Measurements from ENCODE around the gene MZB1.

Gene MZB1

DNA sequence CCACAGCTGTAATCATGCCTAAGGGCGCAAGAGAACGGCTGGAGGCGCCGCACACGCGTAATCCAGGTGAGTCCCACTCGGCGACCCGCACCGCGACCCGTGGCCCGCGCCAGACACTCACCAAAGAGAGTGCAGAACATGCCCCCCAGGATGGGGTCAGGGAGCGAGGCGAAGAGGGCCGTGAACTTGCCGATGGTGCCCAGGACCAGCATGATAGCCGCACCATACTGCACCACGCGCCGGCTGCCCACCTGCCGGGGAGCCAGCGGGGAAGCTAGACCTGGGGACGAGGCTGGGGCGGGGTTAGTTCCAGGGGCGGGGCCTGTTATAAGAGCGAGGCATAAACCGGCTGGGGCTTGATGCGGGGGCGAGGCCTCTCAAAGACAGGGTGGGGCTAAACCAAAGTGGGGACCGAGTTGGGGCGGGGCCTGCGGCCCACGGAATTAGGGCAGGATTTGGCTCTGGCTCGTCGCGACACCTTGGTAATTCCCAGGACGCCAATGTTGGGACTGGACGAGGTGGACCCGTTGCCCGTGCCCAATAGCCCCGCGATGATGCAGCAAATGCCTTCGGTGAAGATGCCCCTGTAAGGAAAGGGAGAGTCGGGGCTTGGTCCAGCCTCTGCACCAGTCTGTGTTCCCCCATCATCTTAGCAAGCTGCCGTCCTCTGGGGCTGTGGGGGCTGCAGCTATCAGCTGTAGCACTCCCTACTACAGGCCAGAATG, 11.4 kb downstream of the MZB1 start:
- TF ChIP-seq, protein P1, sequence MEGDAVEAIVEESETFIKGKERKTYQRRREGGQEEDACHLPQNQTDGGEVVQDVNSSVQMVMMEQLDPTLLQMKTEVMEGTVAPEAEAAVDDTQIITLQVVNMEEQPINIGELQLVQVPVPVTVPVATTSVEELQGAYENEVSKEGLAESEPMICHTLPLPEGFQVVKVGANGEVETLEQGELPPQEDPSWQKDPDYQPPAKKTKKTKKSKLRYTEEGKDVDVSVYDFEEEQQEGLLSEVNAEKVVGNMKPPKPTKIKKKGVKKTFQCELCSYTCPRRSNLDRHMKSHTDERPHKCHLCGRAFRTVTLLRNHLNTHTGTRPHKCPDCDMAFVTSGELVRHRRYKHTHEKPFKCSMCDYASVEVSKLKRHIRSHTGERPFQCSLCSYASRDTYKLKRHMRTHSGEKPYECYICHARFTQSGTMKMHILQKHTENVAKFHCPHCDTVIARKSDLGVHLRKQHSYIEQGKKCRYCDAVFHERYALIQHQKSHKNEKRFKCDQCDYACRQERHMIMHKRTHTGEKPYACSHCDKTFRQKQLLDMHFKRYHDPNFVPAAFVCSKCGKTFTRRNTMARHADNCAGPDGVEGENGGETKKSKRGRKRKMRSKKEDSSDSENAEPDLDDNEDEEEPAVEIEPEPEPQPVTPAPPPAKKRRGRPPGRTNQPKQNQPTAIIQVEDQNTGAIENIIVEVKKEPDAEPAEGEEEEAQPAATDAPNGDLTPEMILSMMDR (IDR thresholded peaks at IDR 0.05; ENCODE audit: unreplicated experiment in 3 of 3): no peak
- peaks cover 11% of the 10 kb centered on the region for H3K4me1 Mint-ChIP-seq
- no peak overlapping the region for H3K4me3 Mint-ChIP-seq
- no peaks in the 10 kb centered on the region for H3K9me3 Mint-ChIP-seq
- H3K27me3 Mint-ChIP-seq (ENCODE audit: low read depth): no peaks in the 10 kb centered on the region
- no peak overlapping the region for H3K27ac Mint-ChIP-seq
- peaks cover 21% of the 10 kb centered on the region for H3K36me3 Mint-ChIP-seq (ENCODE audit: low read depth)

DNA sequence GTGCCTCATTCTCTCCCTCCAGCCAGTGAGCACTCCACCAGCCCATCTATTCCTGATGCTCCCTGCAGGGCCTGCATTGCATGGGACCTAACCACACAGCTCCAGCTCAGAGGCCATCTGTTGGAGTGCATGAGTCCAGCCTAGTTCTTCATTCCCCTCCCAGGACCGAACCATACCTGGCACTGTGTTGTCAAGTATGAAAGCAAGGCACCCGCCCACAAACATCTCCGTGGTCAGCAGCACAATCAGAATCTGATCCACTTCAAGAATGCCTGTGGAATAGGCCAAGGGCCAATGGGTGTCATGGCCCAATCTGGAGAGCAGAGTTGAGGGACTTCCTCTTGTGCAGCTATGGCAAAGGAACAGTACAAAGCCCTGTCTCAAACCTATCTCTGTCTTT, 12.5 kb downstream of the MZB1 start:
- Mint-ChIP-seq H3K9me3 (no peaks in the 10 kb centered on the region), H3K27ac (no peak overlapping the region), H3K27me3 (ENCODE audit: low read depth) (no peaks in the 10 kb centered on the region), H3K4me3 (no peak overlapping the region), H3K36me3 (ENCODE audit: low read depth) (peaks cover 29% of the 10 kb centered on the region), H3K4me1 (peaks cover 9% of the 10 kb centered on the region)
- TF ChIP-seq, protein P1 (IDR thresholded peaks at IDR 0.05; ENCODE audit: unreplicated experiment in 3 of 3): no peak

DNA sequence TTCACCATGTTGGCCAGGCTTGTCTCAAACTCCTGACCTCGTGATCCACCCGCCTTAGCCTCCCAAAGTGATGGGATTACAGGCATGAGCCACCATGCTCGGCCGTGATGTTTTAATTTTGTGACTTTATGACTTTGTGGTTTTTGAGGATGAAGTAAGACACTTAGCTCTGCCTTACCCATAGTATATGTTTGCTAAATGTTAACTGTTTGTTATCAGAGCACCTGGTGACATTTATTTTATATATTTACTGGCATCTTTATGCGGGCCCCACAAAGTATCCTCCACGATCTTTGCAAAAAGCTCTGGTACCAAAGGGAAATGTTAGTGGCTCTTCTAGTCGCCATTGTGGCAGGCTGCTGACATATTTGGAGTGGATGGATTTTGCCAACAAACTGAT, 13.3 kb downstream of the MZB1 start:
- Mint-ChIP-seq H3K4me1 (peaks cover 9% of the 10 kb centered on the region), H3K27me3 (ENCODE audit: low read depth) (no peaks in the 10 kb centered on the region), H3K27ac (no peak overlapping the region)

DNA sequence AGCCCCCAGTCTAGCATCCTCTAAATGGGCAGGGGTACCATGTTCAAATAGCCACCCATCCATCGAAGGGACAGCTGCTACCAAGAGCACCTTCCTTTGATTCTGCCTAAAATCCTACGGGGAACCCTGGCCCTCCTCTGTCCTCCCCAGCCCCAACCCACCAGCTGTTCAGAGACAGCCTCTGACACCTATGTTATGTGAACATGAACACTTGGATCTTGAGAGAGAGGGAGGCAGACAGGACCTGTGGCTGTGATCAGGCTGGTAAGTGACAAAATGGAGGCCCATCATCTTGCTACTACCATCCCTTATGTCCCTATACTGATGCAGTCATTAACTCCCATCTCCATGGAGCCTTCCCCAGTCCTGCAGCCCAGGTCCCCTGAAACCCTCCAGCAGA, 14.8 kb downstream of the MZB1 start:
- Mint-ChIP-seq H3K36me3 (ENCODE audit: low read depth) (peaks cover 42% of the 10 kb centered on the region), H3K27me3 (ENCODE audit: low read depth) (no peaks in the 10 kb centered on the region), H3K4me3 (no peak overlapping the region), H3K9me3 (no peaks in the 10 kb centered on the region), H3K27ac (no peak overlapping the region), H3K4me1 (peaks cover 9% of the 10 kb centered on the region)
- TF ChIP-seq, protein P1 (IDR thresholded peaks at IDR 0.05; ENCODE audit: unreplicated experiment in 3 of 3): no peak

More for the DNA sequence above, 13.3 kb downstream of the MZB1 start:
- H3K36me3 Mint-ChIP-seq (ENCODE audit: low read depth): peaks cover 36% of the 10 kb centered on the region
- H3K4me3 Mint-ChIP-seq: no peak overlapping the region
- no peaks in the 10 kb centered on the region for H3K9me3 Mint-ChIP-seq
- TF ChIP-seq, protein P1 (IDR thresholded peaks at IDR 0.05; ENCODE audit: unreplicated experiment in 3 of 3): no peak

DNA sequence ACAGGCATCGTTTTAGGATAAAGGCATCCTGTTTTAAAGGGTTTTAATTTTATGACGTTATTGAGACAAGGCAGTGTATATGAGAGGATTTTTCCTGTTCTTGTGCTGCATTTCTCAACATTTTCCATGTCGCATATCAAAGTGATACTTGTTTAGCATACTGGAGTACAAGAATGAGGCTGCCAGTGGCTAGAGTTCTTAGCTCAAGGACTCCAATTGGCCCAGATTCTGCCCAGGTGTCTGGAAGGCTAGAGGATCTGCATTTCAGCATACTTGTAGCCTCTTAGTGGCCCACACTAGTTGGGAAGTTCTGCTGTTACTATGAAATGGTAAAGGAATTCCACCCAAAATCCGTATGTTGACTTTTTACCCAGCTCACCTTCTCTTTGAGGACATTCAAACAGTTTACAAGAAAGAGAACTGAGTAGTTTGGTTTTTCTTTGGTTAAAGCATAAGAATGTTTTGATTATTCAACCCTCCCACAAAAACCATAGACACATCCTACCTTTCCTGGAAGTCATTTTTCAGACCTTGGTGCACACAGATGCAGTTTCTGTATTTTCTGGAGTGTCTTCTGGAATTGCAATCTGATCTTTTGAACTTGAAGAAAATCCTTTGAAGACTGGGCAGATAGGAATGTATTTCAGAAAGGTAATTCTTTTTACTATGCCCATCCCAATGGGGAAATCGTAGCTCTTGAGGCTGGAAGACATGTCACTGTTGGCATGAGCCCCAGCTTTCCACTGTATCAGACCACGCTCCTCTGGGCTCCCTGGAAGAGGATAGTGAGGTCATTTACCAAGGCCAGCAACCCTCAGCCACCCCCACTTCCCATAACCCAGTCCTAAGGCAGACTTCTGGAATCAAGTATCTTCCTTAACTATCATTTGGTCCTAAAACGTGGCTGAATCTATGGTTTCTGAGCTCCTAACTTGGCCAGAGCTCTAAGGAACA, 18.0 kb downstream of the MZB1 start:
- peaks cover 48% of the 10 kb centered on the region for H3K36me3 Mint-ChIP-seq (ENCODE audit: low read depth)
- no peaks in the 10 kb centered on the region for H3K27me3 Mint-ChIP-seq (ENCODE audit: low read depth)
- no peaks in the 10 kb centered on the region for H3K9me3 Mint-ChIP-seq
- peak overlapping the region in 1 of 3 experiments; percentile 17 for H3K27ac Mint-ChIP-seq
- peaks cover 19% of the 10 kb centered on the region for H3K4me1 Mint-ChIP-seq
- H3K4me3 Mint-ChIP-seq: no peak overlapping the region
- TF ChIP-seq, protein P1 (IDR thresholded peaks at IDR 0.05; ENCODE audit: unreplicated experiment in 3 of 3): no peak
